Activated naive CD8-positive, alpha-beta T cell treated with anti-CD3 and anti-CD28 coated beads, Interleukin-2, amount 50 U/mL, for 16 hours (primary cell): ENCODE results near the gene TTC31.

Experiments used
- DNase-seq: peaks from one replicate; pipeline ENCODE4 v3.0.0-alpha.2; 2020; ENCODE audit warnings: low read depth, low spot score

The TTC31 gene

GRCh38 chr2:74503506-74504475, 20.9 kb downstream of the TTC31 start:
- DNase-seq: no peak

DNA sequence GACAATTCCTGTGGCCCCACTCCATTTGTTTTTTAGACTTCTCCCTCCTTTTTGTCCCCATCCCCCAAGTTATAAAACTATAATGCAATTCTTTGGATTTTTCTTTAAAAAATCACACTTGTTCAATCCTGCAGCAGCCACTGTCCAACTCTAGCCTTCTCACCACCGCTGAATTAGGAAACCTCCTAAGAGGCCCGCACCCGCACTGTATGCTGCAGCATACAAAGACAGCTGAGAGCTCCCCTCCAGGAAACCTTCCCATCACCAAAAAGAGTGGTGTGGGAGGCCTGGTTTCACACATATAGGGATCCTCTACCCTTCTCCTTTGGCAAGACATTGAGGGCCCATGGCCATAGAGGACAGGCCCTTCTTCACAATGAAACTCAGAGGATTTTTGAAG, 21.7 kb downstream of the TTC31 start:
- DNase-seq: no peak

- DNase-seq: no peak
Measured at GRCh38 chr2:74505448-74506246, 22.8 kb downstream of the TTC31 start.

DNA sequence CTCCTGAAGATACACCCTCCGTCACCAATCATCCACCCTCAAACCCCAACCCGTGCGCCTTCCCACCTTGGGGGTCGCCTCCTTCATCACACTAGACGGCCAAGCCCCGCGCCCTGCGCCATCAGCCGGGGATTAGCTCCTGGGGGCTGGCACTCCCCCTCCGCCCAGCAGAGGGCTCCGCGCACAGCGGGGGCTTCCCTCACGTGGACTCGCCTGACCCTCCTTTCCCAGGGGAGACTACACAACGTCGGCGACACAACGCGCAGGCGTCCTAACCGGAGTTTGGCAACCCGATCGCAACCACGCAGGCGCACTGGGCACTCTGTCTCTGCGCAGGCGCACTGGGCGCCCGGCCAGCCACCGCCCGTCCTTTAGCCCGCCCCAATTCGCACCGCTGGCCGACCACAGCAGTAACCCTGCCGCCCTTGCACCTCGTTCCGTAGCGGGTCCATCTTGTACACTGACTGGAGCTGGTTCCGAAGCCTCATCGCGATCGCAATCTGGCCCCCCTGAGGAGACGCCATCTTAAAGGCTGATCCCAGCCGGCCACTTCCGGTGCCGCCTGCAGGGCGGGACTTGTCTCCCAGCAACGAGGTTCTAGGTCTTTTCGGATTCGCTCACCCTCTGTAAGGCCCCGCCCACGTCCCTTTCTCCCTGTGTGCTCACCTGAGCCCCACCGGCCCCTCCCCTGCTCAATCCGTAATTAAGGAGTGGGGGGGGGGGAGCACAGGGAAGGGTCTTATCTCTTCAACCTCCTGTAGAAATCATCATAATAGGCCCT, 24.5 kb downstream of the TTC31 start, which contains the start of gene PCGF1:
Gene PCGF1, minus strand, starts transcription at position 551 of the 781 bp plus-strand sequence. Its CDS starts 27 bp downstream, at position 524.
- DNase-seq: peak; percentile 98

DNA sequence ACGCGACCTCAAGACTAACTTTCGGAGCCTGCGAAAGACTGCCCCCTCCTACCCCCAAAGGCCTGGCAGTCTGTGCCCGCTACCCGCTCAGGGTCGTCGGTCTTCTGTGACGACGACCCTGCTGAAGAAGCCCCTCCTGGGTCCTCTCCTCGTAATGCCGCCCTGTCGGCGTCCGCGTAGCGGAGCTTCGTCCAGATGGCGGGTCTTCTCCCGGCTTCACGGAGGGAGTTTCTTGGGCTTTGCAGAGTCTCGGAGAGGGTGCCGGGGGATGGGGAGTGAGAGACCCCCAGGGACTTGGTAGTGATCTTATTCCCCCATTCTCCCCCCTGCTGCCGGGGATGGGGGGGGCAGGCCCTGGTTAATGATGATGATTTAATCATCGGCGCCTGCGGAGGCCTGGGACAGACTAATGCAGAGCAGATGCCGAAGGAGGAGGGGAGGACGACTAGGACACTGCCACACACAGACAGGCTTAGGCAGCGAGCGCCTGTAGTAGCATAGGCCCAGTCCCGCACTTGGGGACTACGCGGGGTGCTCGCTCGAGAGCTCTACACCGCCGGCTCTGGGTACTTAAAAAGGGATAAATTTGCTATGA, 25.1 kb downstream of the TTC31 start:
- DNase-seq: no peak

- no peak for DNase-seq
Measured at GRCh38 chr2:74510272-74510671, 27.4 kb downstream of the TTC31 start.

- no peak for DNase-seq
Measured at GRCh38 chr2:74511104-74511989, 28.5 kb downstream of the TTC31 start.

DNA sequence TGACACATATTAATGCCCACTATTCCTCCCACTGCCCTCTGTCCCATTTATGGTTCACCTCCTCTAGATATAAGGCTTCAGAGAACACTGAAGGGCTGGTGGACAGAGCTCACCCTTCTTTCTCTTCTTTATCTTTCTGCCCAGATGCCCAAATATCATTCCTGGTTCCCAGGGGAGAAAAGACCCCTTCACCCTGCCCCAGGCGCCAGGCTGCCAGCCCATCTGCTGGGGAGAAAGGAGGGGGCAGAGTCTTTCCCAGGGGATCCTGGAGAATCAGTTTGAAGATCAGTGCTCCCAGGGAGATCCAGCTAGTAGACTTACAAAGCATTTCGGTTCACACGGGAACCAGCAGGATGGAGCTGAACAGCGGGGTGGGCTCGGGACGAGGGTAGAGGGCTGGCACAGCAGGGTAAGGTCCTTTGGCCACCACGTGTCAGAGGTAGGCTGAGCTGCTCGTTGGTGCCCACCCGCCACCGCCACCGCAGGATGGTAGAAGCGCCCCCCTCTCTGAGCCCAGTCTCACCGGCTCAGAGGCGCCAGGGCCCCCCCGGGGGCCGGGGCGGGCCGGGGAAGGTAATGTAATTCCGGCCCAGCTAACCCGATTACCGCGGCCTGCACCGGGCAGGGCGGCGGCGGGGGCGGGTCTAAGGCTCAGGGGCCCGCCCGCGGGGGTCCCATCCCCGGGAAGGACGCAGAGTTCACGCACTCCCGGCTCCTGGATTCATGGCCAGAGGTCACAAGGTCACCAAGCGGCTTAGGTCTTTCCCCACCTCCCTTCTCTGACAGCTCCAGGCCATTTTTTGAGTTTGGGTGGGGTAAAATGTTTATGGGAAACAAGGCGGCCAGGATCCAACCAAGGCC, 30.1 kb downstream of the TTC31 start:
- DNase-seq: no peak

DNA sequence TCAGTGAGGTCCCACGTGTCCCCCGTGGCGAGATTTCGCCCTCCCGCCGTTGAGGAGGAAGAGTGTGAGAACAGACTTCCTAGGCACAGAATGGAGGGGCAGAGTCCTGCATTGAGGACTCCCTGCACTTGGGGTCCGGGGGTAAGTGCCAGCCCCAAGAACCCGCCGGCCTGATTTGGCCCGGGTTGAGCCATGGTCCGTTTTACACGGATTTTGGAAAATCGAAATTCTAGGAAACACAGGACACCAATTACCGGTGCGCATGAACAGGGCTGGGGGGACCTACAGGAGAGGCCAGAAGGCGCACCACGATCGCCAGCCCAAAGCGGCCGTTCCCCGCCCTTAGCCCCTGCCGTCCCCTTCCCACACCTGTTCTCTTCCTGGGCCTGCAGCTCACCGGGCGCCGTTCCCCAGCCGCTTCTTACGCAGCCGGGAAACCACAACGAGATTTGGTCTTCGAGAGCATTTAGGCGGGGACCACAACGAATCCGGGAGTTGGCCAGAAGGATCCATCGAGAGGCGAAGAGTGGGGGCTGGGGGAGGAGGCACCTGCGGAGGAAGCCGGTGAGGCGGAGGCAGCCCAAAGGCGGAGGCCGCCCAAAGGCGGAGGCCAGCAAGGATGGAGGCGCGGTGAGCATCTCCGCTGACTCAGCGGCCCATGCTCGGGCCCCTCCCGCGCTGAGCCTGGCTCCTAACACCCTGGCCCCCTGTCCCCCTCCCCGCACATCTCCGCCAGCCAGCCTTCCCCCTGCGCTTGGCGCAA, 30.9 kb downstream of the TTC31 start:
- no peak for DNase-seq

- no peak for DNase-seq
Measured at GRCh38 chr2:74514368-74515270, 31.7 kb downstream of the TTC31 start, which contains the start of gene TLX2. Gene TLX2, plus strand, starts transcription at chr2:74514450. Its CDS starts 357 bp downstream, at chr2:74514807.

DNA sequence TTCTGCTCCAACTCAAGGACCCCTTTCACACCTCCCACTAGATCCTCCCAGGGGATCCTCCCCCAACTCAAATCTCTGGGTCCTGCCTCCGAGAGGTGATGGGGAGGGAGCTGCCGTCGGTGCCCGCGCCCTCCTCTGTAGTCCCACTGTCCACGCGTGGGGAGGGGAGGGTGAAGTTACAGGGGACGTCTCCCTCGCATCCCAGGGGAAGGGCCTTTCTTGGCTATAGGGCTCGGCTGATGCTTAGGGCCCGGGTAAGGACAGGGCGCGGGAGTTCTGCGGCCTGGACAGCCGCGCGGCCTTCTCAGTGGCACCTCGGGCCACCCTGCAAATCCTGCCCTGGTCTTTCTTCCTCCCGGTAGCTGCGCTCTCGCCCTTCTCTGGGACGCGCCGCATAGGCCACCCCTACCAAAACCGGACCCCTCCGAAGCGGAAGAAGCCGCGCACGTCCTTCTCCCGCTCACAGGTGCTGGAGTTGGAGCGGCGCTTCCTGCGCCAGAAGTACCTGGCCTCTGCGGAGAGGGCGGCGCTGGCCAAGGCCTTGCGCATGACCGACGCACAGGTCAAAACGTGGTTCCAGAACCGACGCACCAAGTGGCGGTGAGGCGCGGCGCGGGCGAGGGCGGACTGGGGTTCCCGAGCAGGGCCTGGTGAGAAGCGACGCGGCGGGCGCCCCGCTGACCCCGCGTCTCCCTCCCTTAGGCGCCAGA, 32.5 kb downstream of the TTC31 start:
- DNase-seq: no peak

- DNase-seq: peak; percentile 64
Measured at GRCh38 chr2:74515981-74516633, 33.2 kb downstream of the TTC31 start.

DNA sequence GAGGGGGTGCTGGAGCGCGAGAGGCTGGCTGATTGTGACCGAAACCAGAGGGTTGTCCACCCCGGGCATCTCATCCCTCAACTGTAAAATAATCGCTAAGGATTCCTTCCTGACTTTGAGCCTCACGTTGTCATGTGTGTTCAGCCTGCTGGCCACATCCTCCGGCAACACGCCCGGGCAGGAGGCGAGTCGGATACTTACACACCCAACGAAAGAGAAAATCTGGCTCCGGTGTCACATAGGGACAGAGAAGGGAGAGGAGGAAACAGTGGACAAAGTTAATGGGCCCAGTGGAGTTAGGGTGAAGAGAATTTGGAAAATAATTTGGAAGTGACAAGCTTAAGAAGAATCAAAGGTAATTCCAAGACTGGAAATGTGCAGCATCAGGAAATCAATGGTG, 33.8 kb downstream of the TTC31 start:
- DNase-seq: no peak

DNA sequence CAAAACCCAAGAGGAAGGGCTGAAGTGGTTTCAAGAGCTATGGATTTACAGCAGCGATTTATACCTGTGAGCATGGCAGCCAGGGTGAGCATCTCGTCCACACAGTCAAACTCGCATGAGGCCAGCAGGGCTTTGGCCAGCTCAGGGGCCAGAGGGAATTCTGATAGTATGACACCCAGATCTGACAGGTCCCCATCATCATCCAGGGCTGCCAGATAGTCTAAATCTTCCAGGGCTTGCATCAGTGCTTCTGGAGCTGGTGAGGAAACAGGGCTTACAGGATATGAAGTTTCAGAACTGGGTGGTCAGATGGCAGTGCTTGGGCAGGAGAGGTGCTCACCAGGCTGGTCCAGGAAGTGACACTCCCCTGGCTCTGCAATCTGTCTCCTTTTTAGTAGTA, 39.6 kb downstream of the TTC31 start:
- no peak for DNase-seq

- no peak for DNase-seq
Measured at GRCh38 chr2:74524005-74524404, 41.1 kb downstream of the TTC31 start.
